Astrocyte (in vitro differentiated cells and primary cell): Measurements from ENCODE around the gene VPS8. TPM values are rescaled to one million over a fixed set of nuclear protein-coding genes. Genes with fewer than 3 reads are reported as not detected.

ENCODE experiments used
- DNase-seq: peaks from one replicate; pipeline ENCODE4 v3.0.0-alpha.2; 2010; ENCODE audit warnings: low read depth
- FAIRE-seq: peaks from 2 replicates; lab custom pipeline; 2011; peaks lifted over from hg19 to GRCh38; lab: Jason Lieb, UNC
- H2AFZ ChIP-seq: 2 replicates; pipeline ENCODE4 v1.6.0; 2012; ENCODE audit warnings: low read depth, low read length, inconsistent platforms
- H3K27ac ChIP-seq: 2 replicates; pipeline ENCODE4 v1.5.1; 2011; ENCODE audit warnings: low read depth, low read length, inconsistent platforms
- H3K27me3 ChIP-seq: 2 replicates; pipeline ENCODE4 v1.6.0; 2011; ENCODE audit warnings: low read length, inconsistent platforms; ENCODE audit not compliant: insufficient read depth
- H3K36me3 ChIP-seq: 2 replicates; pipeline ENCODE4 v1.5.1; 2011; ENCODE audit warnings: low read length, inconsistent platforms; ENCODE audit not compliant: insufficient read depth
- H3K4me1 ChIP-seq: 2 replicates; pipeline ENCODE4 v1.5.1; 2011; ENCODE audit warnings: low read length, inconsistent platforms; ENCODE audit not compliant: insufficient read depth
- H3K4me2 ChIP-seq: 2 replicates; pipeline ENCODE4 v1.6.0; 2012; ENCODE audit warnings: low read length, inconsistent platforms
- H3K4me3 ChIP-seq: 2 replicates; pipeline ENCODE4 v1.5.1; 2011; ENCODE audit warnings: low read depth, mild to moderate bottlenecking, low read length, inconsistent platforms; ENCODE audit not compliant: insufficient read depth
- H3K79me2 ChIP-seq: 2 replicates; pipeline ENCODE4 v1.6.0; 2012; ENCODE audit warnings: mild to moderate bottlenecking, low read length, inconsistent platforms; ENCODE audit not compliant: insufficient read depth
- H3K9ac ChIP-seq: 2 replicates; pipeline ENCODE4 v1.6.0; 2012; ENCODE audit warnings: mild to moderate bottlenecking, low read length, inconsistent platforms
- H3K9me3 ChIP-seq: 2 replicates; pipeline ENCODE4 v1.5.1; 2012; ENCODE audit warnings: low read depth, mild to moderate bottlenecking, low read length, inconsistent platforms; ENCODE audit not compliant: insufficient read depth
- H4K20me1 ChIP-seq: 2 replicates; pipeline ENCODE4 v1.6.0; 2012; ENCODE audit warnings: low read length, inconsistent platforms; ENCODE audit not compliant: insufficient read depth
- H3K27ac Mint-ChIP-seq: one replicate; pipeline ENCODE4 v1.8.0; 2021; ENCODE audit warnings: mild to moderate bottlenecking, mixed read lengths; ENCODE audit not compliant: unreplicated experiment
- H3K27me3 Mint-ChIP-seq: one replicate; pipeline ENCODE4 v1.8.0; 2021; ENCODE audit warnings: low read depth, mixed read lengths; ENCODE audit not compliant: unreplicated experiment
- H3K36me3 Mint-ChIP-seq: one replicate; pipeline ENCODE4 v1.8.0; 2021; ENCODE audit warnings: low read depth, mixed read lengths; ENCODE audit not compliant: unreplicated experiment
- H3K4me1 Mint-ChIP-seq: one replicate; pipeline ENCODE4 v1.8.0; 2021; ENCODE audit warnings: low read depth, mixed read lengths; ENCODE audit not compliant: unreplicated experiment
- H3K4me3 Mint-ChIP-seq: one replicate; pipeline ENCODE4 v1.8.0; 2021; ENCODE audit warnings: mild to moderate bottlenecking, moderate library complexity, mixed read lengths; ENCODE audit not compliant: unreplicated experiment
- H3K9me3 Mint-ChIP-seq: one replicate; pipeline ENCODE4 v1.8.0; 2021; ENCODE audit warnings: mild to moderate bottlenecking, mixed read lengths; ENCODE audit not compliant: unreplicated experiment
- CTCF ChIP-seq: IDR thresholded peaks from 2 replicates; pipeline ENCODE4 v1.5.1; 2011; ENCODE audit warnings: low read depth, mild to moderate bottlenecking, inconsistent platforms, low read length, moderate library complexity; ENCODE audit not compliant: insufficient read depth
- EZH2 ChIP-seq: IDR thresholded peaks from 2 replicates; pipeline ENCODE4 v1.6.1; 2012; ENCODE audit warnings: mild to moderate bottlenecking, low read length, inconsistent platforms; ENCODE audit not compliant: insufficient read depth
- total RNA-seq: library from RNA; stranded (reverse); gene quantifications from 2 replicates; pipeline ENCODE4 v1.2.1, GENCODE V29; 2021

Gene VPS8
- total RNA-seq, 1 donor from 2014 or later: 40.7 TPM

- no peak overlapping the region for H3K4me3 Mint-ChIP-seq
- H3K27ac Mint-ChIP-seq: no peak overlapping the region
- H3K9me3 Mint-ChIP-seq: peaks cover 4% of the 10 kb centered on the region
- peaks cover 3% of the 10 kb centered on the region for H3K36me3 Mint-ChIP-seq
- Histone ChIP-seq H3K27ac (no peak overlapping the region), H3K4me2 (no peak overlapping the region), H3K9ac (no peak overlapping the region), H3K4me3 (no peak overlapping the region), H3K36me3 (no peaks in the 10 kb centered on the region), H3K27me3 (no peaks in the 10 kb centered on the region), H3K79me2 (no peaks in the 10 kb centered on the region), H2AFZ (no peak overlapping the region), H3K4me1 (no peaks in the 10 kb centered on the region), H4K20me1 (no peaks in the 10 kb centered on the region), H3K9me3 (no peaks in the 10 kb centered on the region)
- TF ChIP-seq CTCF (no peak), EZH2 (no peak)
- no peaks in the 10 kb centered on the region for H3K4me1 Mint-ChIP-seq
- H3K27me3 Mint-ChIP-seq: no peaks in the 10 kb centered on the region
- no peak for DNase-seq
- FAIRE-seq: no peak
Measured at GRCh38 chr3:185066251-185066650, 254.3 kb downstream of the VPS8 start.

GRCh38 chr3:185067173-185067572, 255.2 kb downstream of the VPS8 start:
- H3K4me3 ChIP-seq: no peak overlapping the region
- H4K20me1 ChIP-seq: no peaks in the 10 kb centered on the region
- Mint-ChIP-seq H3K27ac (no peak overlapping the region), H3K4me3 (no peak overlapping the region), H3K36me3 (no peaks in the 10 kb centered on the region), H3K27me3 (peaks cover 1% of the 10 kb centered on the region), H3K9me3 (no peaks in the 10 kb centered on the region), H3K4me1 (no peaks in the 10 kb centered on the region)
- H2AFZ ChIP-seq: no peak overlapping the region
- H3K9me3 ChIP-seq: no peaks in the 10 kb centered on the region
- no peak for TF ChIP-seq EZH2
- no peak for TF ChIP-seq CTCF
- H3K4me2 ChIP-seq: no peak overlapping the region
- H3K27me3 ChIP-seq: no peaks in the 10 kb centered on the region
- no peak overlapping the region for H3K27ac ChIP-seq
- H3K9ac ChIP-seq: no peak overlapping the region
- no peaks in the 10 kb centered on the region for H3K36me3 ChIP-seq
- FAIRE-seq: no peak
- H3K4me1 ChIP-seq: no peaks in the 10 kb centered on the region
- no peak for DNase-seq
- H3K79me2 ChIP-seq: no peaks in the 10 kb centered on the region

GRCh38 chr3:185069037-185070030, 257.4 kb downstream of the VPS8 start:
- no peak for DNase-seq
- Mint-ChIP-seq H3K9me3 (no peaks in the 10 kb centered on the region), H3K4me3 (no peak overlapping the region), H3K27ac (no peak overlapping the region), H3K27me3 (peaks cover 2% of the 10 kb centered on the region), H3K4me1 (no peaks in the 10 kb centered on the region), H3K36me3 (peaks cover 1% of the 10 kb centered on the region)
- H3K36me3 ChIP-seq: no peaks in the 10 kb centered on the region
- FAIRE-seq: no peak
- no peak overlapping the region for H3K4me3 ChIP-seq
- H3K9me3 ChIP-seq: no peaks in the 10 kb centered on the region
- H3K4me1 ChIP-seq: no peaks in the 10 kb centered on the region
- no peaks in the 10 kb centered on the region for H4K20me1 ChIP-seq
- no peak for TF ChIP-seq CTCF
- no peak overlapping the region for H3K9ac ChIP-seq
- no peaks in the 10 kb centered on the region for H3K79me2 ChIP-seq
- no peaks in the 10 kb centered on the region for H3K27me3 ChIP-seq
- H2AFZ ChIP-seq: no peak overlapping the region
- no peak overlapping the region for H3K4me2 ChIP-seq
- H3K27ac ChIP-seq: no peak overlapping the region
